Epidermal melanocyte (primary cell): Measurements from ENCODE around the gene ANKLE2.
A peak's percentile ranks its signal among the peaks of the same experiment; 100 is the strongest.
"Not testable (repeated sequence)": the region's sequence is repeated elsewhere in the genome, so short reads cannot be mapped to it uniquely, and the experiment has no call there.

Source experiments
- DNase-seq: peaks from one replicate; pipeline ENCODE4 v3.0.0; 2011; ENCODE audit warnings: low spot score; ENCODE audit not compliant: insufficient read length

ANKLE2 gene

DNA sequence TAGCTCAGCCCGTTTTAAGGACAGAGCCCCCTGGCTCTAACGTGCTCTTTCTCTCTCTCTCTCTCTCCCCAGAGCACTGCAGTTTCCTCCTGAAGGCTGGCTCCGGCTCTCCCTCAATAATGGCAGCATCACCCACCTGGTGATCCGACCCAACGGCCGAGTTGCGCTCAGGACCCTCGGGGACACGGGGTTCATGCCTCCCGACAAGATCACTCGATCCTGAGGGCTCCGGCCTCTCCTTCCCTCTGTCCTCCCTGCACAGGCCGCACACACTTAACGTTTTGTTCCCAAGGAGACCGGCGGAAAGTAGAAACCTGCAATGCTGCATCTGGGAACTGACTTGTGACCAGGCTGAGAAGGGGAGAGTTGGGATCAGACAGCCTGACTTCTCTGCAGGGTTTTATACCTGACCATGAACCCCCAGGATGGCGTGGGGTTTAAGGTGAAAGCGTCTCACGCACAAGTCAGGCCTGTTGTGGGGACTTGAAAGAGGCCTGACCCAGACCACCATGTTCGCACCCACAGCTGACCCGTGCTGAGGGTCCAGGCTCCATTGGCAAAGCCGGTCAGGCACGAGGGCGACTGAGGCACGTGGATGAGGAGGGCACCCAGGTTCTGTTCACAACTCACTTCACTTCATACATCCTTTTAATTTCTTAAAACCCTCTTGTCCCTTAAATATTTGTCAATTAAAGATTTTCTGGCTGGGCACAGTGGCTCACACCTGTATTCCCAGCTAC lies 40.9 kb downstream of the ANKLE2 start:
- DNase-seq, result no peak

DNA sequence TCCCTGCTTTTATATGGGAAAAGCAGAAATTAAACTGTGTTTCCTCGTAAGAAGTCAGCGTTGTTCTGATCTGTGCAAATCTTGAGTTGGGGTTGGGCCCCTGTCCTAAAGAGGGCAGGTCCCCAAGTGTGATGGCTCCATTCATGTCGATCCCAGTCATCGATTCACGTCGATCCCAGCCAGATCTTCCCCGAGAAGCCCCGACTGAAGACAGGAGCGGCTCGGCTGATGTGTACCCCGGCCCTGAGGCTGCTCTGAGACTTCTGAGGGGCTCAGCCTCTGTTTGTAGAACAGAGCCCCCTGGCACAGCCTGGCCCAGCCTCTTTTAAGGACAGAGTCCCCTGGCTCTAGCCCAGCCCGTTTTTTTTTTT lies 41.7 kb downstream of the ANKLE2 start:
- DNase-seq, result no peak

DNA sequence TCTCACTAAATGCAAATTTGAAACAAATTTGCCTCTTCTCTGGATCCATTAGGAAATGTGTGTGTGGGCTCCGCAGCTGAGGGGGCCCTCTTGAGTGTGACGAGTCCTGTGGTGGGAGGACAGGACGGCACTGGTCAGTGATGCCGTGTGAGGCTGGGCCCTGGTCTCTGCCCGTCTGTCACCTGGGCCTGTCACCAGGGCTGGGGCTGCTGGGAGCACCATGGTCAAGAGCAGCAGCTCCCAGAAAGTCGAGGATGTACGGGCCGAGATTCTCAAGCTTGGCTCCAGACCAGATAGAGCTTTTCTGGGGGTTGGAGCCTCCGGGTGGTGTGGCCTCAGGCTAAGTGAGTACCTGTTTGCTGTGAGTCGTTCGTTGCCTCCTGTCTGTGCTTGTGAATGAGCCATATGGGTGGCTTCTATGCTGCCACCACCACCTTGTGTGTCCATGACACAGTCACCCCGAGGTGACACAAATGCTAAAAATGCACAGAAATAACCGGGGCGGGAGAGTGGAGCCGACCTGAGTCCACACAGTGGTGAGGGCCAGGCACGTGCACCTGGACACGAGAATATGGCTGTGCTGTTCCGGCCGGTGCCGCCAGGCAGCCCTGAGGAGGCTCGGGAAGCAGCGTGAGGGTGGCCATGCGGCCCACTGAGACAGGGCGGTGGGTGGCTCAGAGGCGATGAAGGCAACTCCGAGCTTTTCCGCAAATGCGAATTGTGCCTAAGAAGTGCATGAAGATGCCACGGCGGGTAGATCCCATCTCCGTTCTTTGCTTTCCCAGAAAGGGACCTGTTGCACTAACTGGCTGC lies 42.3 kb downstream of the ANKLE2 start:
- no peak for DNase-seq

DNA sequence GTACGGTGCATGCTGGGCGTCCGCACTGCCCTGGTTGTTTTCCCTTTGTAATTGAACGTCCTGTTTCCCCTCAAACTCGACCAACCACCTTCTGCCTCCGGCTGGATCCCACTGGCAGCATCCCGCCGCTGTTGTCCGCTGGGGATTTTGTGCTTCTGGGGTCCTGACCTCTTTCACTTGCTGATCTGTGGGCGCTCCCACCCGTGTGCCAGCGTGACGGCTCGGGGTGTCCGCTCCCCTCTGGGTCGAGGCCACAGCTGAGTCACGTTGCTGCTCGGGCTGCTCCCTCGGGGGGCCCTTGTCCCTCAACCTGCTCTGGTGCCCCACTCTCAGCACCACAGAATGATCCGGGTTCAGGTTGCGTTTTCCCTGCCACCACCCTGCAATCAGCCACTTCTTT lies 43.0 kb downstream of the ANKLE2 start:
- peak; percentile 11 for DNase-seq

DNA sequence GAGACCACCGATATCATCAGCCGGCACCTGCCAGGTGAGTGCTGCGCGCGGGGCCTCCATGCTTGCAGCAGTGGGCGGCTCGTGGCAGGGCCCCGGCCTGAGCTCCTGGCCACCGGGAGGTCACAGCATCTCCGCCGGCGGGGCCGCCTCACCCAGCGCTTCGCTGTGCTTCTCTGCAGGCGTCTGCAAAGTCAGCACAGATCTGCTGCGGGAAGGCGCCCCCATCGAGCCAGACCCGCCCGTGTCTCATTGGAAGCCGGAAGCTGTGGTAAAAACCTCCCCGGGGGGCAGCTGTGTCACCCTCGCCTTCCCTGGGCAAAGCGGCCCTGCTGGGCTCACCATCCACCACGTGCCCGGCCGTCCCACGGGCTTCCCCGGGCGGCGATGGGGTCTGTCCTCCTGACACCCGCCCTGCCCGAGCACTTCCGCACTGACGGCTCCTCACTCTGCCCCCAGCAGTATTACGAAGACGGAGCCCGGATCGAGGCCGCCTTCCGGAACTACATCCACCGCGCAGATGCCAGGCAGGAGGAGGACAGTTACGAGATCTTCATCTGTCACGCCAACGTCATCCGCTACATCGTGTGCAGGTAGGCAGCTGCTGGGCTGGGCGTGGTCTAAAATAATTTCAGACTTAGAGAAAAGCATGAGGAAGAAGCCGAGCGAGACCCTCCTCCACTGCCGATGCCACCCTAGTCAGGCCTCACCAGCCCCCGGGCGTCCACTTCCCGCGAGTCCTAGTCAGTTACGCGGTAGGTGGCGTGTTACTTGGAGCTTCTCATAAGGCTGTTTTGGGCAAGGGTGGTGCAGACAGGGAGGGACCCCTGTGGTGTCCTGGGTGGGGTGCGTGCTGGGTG lies 43.9 kb downstream of the ANKLE2 start:
- DNase-seq, result peak; percentile 9

DNA sequence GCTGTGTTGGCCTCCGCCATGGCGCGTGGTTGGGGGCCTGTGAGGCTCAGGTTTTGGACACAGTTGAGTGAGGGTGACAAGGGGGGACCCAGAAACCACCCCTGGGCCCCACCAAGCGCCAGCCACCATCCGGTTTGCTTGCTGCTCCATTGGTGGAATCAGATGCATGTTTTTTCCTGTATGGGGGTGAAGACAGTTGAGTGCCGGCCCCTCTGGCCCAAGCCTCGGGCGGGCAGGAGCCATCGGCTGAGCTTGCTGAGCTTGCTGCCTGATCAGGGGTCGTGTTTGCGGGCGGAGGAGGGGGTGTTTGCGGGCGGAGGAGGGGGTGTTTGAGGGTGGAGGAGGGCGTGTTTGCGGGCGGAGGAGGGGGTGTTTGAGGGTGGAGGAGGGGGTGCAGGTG lies 44.6 kb downstream of the ANKLE2 start:
- no peak for DNase-seq

DNA sequence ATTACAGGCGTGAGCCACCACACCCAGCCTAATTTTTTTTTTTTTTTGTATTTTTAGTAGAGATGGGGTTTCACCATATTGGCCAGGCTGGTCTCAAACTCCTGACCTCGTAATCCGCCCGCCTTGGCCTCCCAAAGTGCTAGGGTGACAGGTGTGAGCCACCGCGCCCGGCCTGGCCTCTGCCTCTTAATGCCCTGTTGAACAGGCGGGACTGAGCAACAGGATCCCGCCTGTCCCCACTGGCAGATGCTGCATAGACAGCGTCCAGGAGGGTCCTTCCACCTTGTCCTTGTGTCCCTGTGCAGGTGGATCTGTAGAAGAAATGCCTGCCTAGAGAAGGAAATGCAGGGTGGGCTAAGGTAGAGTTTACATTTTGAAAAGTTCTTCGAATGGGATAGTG lies 45.3 kb downstream of the ANKLE2 start:
- DNase-seq, result peak; percentile 15

DNA sequence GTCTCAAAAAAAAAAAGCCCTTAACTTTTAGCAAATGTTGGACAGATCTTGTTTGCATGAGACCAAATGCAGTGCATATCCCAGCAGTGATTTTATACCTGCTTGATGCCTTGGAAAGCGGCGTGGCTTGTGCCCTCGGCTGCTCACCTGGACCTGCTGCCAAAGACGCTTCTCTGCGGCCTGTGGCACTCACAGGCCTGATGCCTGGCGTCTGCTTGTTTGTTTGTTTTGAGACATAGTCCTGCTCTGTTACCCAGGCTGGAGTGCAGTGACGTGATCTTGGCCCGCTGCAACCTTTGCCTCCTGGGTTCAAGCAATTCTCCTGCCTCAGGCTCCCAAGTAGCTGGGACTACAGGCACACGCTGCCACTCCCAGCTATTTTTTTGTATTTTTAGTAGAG lies 45.8 kb downstream of the ANKLE2 start:
- DNase-seq, result no peak

DNA sequence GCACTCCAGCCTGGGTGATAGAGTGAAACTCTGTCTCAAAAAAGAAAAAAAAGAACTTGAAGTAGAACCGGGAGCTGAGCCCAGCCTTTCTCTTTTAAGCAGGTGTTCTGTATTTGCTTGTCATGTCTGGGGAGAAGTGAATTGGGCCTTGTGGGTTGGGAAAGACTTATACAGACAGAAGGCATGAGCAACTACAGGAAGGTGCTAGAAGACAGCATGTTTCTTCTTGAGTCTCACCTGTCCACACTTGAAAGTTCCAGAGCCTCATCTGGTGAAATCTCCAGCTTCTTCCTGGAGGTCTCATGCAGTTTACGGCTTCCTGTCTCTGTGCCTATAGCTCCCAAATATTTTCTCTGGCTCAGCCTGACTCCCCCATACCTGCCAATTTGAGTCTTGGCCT lies 48.5 kb downstream of the ANKLE2 start:
- DNase-seq, result no peak

DNA sequence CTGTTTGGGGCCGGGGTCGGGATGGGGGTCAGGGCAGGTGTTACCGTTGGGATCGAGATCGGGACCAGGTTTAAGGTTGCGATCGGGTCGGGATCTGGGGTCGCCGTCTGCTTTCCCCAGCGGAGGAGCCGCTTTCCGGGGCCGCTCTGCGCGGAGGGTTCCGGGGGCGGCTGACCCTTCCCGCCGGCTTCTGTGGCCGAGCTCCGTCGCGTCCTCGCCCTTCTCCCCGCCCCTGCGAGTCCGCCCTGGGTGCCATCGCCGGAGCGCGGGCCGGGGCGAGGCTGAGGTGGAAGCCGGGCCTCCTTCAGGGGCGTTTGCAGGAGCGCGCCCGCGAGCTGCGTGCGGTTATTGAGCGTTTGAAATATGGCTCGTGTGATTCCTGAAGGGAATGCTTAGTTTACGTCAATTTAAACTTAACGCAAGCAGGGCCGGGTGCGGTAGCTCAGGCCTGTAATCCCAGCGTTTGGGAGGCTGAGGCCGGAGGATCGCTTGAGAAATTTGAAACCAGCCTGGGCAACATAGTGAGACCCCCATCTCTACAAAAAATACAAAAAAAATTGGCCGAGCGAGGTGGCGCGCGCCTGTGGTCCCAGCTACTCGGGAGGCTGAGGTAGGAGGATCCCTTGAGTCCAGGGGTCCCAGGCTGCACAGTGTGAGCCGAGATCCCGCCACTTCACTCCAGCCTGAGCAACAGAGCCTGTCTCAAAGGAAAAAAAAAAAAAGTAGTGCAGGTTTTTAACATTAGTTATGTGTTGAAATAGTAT lies 50.4 kb downstream of the ANKLE2 start:
- peak; percentile 16 for DNase-seq

DNA sequence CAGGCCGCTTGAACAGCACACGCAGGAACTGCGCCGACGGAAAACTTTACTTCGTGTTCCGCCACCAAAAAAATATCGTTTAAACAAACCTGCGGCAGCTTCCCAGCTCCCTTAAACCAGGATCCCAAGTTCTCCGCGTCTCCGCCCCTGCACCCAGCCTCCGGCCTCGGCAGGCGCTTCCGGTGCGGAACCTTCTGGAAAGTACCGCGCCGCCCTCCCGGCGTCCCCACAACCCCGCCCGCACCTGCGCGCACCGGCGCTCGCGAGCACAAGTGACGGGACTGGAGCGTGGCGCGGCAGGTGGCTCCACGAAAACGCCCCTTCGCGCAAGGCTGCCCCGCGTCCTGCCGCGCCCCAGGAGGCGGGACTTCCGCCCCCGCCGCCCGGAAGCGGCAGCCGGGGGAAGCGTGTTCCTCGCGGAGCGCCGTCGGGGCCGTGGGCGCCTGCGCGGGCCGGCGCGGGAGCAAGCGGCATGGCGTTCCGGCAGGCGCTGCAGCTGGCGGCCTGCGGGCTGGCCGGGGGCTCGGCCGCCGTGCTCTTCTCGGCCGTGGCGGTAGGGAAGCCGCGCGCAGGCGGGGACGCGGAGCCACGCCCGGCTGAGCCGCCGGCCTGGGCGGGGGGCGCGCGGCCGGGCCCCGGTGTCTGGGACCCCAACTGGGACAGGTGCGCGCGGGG lies 51.1 kb downstream of the ANKLE2 start, which contains the start of gene PGAM5:
TSS of gene PGAM5 (plus strand) at position 438 of the 675 bp plus-strand sequence. CDS start at position 473, 35 bp downstream.
- peak; percentile 84 for DNase-seq

DNA sequence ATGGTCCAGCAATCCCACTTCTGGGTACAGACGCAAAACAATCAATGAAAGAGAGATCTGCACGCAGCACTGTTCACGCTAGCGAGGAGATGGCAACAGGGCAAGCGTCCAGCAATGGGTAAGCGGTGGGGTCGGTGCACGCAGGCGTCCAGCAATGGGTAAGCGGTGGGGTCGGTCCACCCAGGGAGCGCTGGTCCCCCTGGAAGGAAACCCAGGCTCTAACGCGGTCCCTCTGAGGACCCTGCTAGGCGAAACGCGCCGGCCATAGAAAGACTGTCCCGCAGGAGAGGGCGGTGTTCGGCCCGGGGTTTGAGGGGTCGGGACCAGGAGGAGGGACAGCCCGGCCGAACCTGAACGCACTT lies 51.6 kb downstream of the ANKLE2 start:
- no peak for DNase-seq

DNA sequence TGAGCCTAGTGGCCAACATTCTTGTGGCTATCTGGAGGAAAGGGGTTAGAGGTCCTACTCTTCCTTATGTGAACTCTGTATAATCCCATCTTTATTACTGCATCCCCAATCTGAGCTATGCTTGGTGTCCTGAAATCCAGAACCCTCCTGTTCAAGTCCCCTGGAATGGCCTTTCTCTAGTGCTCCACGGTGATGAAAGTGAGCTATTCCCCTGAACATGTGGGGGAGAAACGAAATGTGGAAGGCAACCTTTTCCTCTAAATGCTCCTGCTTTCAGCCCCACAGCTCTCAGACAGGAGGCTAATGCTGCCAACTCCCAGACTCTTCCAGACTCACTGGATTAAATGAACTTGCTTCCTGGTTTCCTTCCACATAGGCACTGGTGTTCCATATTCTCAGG lies 53.5 kb downstream of the ANKLE2 start:
- peak; percentile 4 for DNase-seq

DNA sequence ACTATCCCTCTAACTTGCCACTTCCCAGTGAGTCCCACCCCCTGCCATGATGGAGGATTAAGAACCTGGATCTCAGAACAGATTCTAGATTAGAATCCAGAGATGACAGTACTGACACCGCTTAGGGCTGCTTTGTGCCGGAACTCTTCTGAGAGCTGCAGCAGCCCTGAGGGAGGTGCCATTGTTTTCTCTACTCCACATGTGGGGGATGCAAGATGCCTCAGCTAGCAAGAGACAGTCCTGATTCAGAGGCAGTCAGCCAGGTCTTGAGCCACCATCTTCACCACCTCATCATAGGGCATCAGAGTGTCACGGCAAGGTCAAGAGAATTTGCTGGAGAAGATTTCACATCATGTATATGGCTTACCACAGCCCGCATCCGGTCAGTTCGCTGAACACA lies 54.4 kb downstream of the ANKLE2 start:
- DNase-seq, result no peak

DNA sequence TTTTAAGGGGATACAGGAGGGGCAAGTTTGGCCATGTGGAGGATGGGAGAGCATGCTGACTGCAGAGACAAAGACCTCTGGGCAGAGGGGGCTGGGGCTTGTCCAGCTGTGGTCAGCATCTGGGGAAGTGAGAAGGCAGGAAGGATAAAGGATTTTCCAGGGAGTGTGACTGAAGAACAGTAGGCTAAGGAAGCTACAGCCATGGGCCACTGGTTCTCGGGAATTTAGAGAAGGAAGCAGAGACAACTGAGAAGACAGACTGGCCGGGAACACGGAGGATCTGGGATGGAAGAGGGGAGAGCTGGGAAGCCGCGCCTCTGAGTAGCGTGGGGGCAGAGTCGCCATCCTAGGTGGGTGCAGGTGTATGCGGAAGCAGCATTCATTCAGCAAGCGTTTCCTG lies 58.0 kb downstream of the ANKLE2 start:
- no peak for DNase-seq

DNA sequence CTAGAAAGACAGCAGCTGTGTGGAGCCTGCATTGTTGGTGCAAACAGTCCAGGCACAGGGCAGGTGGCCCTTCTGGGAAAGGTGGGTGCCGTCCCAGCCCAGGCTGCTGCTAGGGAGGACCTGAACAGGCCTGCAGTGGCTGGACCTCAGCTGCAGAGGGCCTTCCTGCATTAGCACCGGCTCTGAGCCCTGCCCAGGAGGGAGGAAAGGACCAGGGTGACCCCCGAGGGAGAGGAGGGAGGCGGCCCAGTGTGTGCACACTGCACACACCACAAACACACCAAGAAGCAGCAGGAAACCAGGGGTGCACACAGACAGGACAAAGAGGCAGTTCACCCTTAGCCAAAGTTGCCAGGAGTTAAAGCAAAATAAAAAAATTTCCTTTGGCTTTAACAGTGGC lies 59.0 kb downstream of the ANKLE2 start:
- no peak for DNase-seq

DNA sequence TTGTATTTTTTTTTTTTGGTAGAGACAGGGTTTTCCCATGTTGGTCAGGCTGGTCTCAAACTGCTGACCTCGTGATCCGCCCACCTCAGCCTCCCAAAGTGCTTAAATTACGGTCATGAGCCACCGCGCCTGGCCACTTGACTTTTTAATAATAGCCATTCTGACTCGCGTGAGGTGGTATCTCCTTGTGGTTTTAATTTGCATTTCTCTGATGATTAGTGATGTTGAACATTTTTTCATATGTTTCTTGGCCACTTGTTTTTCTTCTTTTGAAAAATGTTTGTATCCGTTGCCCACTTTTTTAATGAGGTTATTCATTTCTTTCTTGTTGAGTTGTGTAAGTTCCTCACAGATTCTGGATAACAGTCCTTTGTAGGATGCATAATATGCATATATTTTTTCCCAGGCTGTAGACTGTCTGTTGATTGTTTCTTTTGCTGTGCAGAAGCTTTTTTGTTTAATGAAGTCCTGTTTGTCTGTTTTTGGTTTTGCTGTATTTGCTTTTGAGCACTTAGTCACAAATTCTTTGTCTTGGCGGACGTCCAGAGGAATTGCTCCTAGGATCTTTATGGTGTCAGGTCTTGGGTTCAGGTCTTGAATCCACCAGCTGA lies 61.3 kb downstream of the ANKLE2 start:
- no peak for DNase-seq

DNA sequence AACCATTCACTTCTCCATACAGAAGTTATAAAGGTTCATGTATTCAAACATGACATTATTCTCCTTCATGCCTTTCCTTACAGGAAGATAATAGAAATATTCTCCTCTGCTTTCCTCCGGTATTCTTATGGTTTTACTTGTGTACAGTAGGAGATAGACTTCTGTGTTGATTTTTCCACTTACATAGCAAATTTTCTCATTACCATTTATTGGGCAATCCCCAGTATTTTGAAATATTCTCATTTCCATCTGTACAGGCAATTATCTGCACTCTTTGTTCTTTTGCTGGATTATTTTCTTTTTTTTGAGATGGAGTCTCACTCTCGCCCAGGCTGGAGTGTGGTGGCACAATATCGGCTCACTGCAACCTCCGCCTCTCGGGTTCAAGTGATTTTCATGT lies 63.3 kb downstream of the ANKLE2 start:
- DNase-seq, result no peak

DNA sequence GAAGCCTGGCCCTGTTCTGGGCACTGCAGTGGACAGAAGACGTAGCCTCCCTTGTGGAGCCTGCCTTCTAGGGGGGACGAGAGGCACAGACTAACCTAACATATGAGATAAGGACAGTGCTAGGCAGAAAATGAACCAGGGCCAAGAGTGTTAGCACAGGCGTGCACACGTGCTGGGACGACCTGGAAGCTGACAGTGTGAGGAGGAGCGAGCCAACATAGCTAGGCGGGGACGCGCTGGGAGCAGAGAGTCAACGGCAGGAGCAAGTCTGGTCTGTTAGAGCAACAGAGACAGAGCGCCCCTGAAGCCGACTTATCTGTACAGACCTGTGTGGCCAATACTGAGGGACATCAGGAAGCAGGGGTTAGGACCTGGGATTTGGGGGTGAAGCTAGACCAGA lies 66.2 kb downstream of the ANKLE2 start:
- DNase-seq, result no peak

DNA sequence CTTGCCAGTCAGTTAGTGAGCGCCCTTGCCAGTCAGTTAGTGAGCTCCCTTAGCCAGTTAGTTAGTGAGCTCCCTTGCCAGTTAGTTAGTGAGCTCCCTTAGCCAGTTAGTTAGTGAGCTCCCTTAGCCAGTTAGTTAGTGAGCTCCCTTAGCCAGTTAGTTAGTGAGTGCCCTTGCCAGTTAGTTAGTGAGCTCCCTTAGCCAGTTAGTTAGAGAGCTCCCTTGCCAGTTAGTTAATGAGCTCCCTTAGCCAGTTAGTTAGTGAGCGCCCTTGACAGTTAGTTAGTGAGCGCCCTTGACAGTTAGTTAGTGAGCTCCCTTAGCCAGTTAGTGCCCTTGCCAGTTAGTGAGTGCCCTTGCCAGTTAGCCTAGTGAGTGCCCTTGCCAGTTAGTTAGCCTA lies 66.7 kb downstream of the ANKLE2 start:
- not testable (repeated sequence) for DNase-seq
